Measurements from ENCODE around the gene PNLIP.

PNLIP gene

GRCh38 chr10:116612107-116612769 is 66.5 kb downstream of the PNLIP start:
- FAIRE-seq (no peak), DNase-seq (ENCODE audit: insufficient read length, low spot score) (no peak)

GRCh38 chr10:116613471-116613870 is 67.7 kb downstream of the PNLIP start:
- FAIRE-seq = no peak
- DNase-seq (ENCODE audit: insufficient read length, low spot score) = no peak

DNA sequence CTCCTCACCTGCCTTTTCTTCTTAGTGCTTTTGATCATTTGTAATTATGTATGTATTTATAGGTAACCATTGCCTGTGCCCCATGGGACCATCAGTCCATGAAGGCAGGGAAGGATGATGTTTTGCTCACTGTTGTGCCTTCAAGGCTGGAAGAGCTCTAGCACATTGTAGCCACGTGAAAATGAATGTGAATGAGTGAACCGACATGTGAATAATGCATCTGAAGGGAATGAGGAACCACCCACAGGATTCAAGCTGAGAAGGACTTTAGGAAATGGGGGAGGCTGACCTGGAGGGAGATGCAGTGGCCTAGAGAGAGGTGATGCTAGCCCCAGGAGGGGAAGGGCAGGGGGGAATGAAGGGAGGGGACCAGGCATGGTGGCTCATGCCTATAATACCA is 69.1 kb downstream of the PNLIP start:
- FAIRE-seq (no peak), DNase-seq (ENCODE audit: insufficient read length, low spot score) (no peak)

DNA sequence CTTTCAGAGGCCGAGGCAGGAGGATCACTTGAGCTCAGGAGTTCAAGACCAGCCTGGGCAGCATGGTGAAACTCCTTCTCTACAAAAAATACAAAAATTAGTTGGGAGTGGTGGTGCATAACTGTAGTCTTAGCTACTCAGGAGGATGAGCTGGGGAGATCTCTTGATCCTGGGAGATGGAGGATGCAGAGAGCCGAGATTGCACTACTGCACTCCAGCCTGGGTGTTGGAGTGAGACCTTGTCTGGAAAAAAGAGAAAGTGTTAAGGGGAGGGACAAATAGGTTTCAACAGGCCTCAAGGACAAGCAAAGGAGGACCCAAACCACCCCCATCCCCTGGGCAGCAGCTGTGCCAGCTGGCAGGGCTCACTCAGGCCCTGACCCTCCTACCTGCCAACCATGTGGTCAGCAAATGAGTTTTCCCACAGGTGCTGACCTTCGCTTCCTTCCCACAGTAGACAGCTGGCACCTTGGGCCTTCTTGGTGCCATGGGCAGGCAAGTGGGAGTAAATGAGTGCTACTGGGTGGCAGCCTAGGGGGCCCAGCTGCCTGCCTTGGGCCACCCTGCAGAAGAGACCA is 69.6 kb downstream of the PNLIP start:
- FAIRE-seq (no peak), DNase-seq (ENCODE audit: insufficient read length, low spot score) (no peak)
